NCI-H524 (cell line): ENCODE results near the gene MED8.
"Not testable (repeated sequence)": the region's sequence is repeated elsewhere in the genome, so short reads cannot be mapped to it uniquely, and the experiment has no call there.

ENCODE experiments used
- DNase-seq, 2 experiments: peaks; one replicate each; lab custom pipeline; 2025; lab: John Stamatoyannopoulos, UW

MED8 gene

GRCh38 chr1:43421976-43422750 lies 32.6 kb upstream of the MED8 start:
- no peak for DNase-seq

GRCh38 chr1:43421396-43421795 lies 31.8 kb upstream of the MED8 start:
- no peak for DNase-seq

GRCh38 chr1:43420874-43421273 lies 31.3 kb upstream of the MED8 start:
- DNase-seq, result no peak

GRCh38 chr1:43419627-43420425 lies 30.2 kb upstream of the MED8 start:
- no peak for DNase-seq

- no peak for DNase-seq
These were observed 29.3 kb upstream of the MED8 start for GRCh38 chr1:43418858-43419257.

- no peak for DNase-seq
These were observed 26.3 kb upstream of the MED8 start for GRCh38 chr1:43415901-43416300.

GRCh38 chr1:43414634-43415223 lies 25.1 kb upstream of the MED8 start:
- peak in 1 of 2 experiments; percentile 67 for DNase-seq

GRCh38 chr1:43413426-43413825 lies 23.8 kb upstream of the MED8 start:
- DNase-seq, result not testable (repeated sequence)

GRCh38 chr1:43410571-43410970 lies 21.0 kb upstream of the MED8 start:
- DNase-seq, result no peak

GRCh38 chr1:43405876-43406234 lies 16.3 kb upstream of the MED8 start:
- no peak for DNase-seq

- no peak for DNase-seq
These were observed 15.7 kb upstream of the MED8 start for GRCh38 chr1:43405219-43405875.

- no peak for DNase-seq
These were observed 14.8 kb upstream of the MED8 start for GRCh38 chr1:43404353-43404752.

- DNase-seq, result no peak
These were observed 12.7 kb upstream of the MED8 start for GRCh38 chr1:43402089-43402865.

- DNase-seq, result not testable (repeated sequence)
These were observed 10.8 kb upstream of the MED8 start for GRCh38 chr1:43400441-43400840.

GRCh38 chr1:43398227-43398626 lies 8.6 kb upstream of the MED8 start:
- DNase-seq, result no peak

- DNase-seq, result no peak
These were observed 6.5 kb upstream of the MED8 start for GRCh38 chr1:43396059-43396458.

GRCh38 chr1:43395523-43395922 lies 5.9 kb upstream of the MED8 start:
- DNase-seq, result no peak

GRCh38 chr1:43392702-43393101 lies 3.1 kb upstream of the MED8 start:
- no peak for DNase-seq

- DNase-seq, result peak in 1 of 2 experiments; percentile 14
These were observed 987 bp downstream of the MED8 start for GRCh38 chr1:43388613-43389012.

GRCh38 chr1:43387976-43388599 lies 1.5 kb downstream of the MED8 start:
- peak in 1 of 2 experiments; percentile 5 for DNase-seq

GRCh38 chr1:43386676-43387075 lies 2.9 kb downstream of the MED8 start:
- DNase-seq, result no peak
